GM12878 (cell line): ENCODE measurements around the gene EPAS1.

Experiments used
- RFX5 ChIP-seq: IDR thresholded peaks from 2 replicates; pipeline ENCODE4 v1.6.1; 2011; ENCODE audit warnings: low read depth, low read length, improper control_type of control experiment
- SUPT20H ChIP-seq: IDR thresholded peaks from 2 replicates; pipeline ENCODE4 v1.6.1; 2011; ENCODE audit warnings: low read depth, mild to moderate bottlenecking, low read length, moderate library complexity, borderline replicate concordance; ENCODE audit not compliant: control insufficient read depth
- TF ChIP-seq, protein P1 (sequence below), 3 experiments: IDR thresholded peaks in 2 of 3; conservative IDR thresholded peaks in 1 of 3; 2 replicates each; pipeline ENCODE4 v1.5.1; 2011; ENCODE audit warnings: low read depth in 3 of 3, low read length in 3 of 3, mild to moderate bottlenecking in 3 of 3, control low read depth in 2 of 3, moderate library complexity in 2 of 3, inconsistent platforms in 1 of 3, mixed read lengths in 1 of 3; ENCODE audit not compliant: control insufficient read depth in 2 of 3, insufficient read depth in 1 of 3; ENCODE audit errors: extremely low read depth in 1 of 3

DNA sequence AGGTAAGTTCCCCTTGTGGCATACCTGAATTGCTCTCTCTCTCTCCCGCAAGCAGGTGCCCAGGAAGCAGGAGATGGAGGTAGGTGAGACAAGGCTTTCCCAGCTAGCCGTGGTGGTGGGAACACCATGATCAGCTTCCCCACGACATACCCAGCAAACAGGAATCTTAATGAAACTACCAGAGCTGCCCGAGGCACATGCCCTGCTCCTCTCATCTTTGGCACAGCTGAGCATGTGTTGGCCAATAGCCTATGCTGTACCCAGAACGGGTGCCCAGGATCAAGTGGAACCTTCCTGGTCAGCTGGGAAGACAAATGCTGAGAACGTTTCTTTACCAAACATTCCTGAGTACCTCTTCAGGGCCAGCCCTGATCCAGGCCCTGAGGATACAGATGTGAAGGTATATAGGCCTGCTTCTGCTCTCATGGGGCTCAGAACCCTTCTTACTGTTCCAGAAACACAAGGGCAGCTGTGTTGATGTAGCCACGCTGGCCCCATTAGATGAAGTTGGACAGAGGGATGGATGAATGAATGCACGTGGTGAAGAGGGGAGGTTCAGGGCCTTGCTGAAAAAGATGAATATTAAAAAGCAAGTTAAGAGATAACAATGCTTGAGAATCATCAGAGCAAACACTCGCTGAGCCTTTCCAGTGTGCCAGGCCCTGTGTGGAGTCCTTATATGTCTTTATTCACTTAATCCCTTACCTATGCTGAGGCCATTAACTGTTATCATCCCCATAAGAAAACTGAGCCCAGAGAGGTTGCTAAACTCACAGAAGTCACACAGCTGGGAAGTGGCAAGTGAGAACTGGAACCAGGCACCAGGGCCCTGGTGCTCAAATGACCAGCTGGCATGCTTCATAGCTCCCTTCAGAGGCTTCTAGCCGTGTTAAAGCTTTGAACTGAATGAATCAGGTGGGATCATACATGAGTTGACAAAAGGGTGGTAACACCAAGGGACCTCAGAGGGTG, 113.4 kb downstream of the EPAS1 start:
- TF ChIP-seq SUPT20H (no peak), RFX5 (no peak)
- TF ChIP-seq, protein P1, sequence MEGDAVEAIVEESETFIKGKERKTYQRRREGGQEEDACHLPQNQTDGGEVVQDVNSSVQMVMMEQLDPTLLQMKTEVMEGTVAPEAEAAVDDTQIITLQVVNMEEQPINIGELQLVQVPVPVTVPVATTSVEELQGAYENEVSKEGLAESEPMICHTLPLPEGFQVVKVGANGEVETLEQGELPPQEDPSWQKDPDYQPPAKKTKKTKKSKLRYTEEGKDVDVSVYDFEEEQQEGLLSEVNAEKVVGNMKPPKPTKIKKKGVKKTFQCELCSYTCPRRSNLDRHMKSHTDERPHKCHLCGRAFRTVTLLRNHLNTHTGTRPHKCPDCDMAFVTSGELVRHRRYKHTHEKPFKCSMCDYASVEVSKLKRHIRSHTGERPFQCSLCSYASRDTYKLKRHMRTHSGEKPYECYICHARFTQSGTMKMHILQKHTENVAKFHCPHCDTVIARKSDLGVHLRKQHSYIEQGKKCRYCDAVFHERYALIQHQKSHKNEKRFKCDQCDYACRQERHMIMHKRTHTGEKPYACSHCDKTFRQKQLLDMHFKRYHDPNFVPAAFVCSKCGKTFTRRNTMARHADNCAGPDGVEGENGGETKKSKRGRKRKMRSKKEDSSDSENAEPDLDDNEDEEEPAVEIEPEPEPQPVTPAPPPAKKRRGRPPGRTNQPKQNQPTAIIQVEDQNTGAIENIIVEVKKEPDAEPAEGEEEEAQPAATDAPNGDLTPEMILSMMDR (IDR thresholded peaks at IDR 0.05 in 2 of 3, conservative IDR thresholded peaks at IDR 0.05 in 1 of 3; ENCODE audit: control insufficient read depth in 2 of 3, extremely low read depth in 1 of 3, insufficient read depth in 1 of 3, low read depth in 3 of 3, low read length in 3 of 3): no peak
